Measurements from ENCODE around the gene STAMBP. TPM values are rescaled to one million over a fixed set of nuclear protein-coding genes. Genes with fewer than 3 reads are reported as not detected.

The STAMBP gene
- total and polyA plus RNA-seq, 2 of the 13 experiments (the other 11 are each of a cell fraction or from before 2014, with no cell fraction given), result 49.6 to 53.2 TPM

GRCh38 chr2:73828818-73829570 lies at the start of gene STAMBP (continued):
- TF ChIP-seq ZKSCAN5 (CRISPR knock-in tag; IDR thresholded peaks at IDR 0.05) (no peak), SPEN (CRISPR knock-in tag; IDR thresholded peaks at IDR 0.05; ENCODE audit: low read depth) (peak; percentile 93), TOPORS (CRISPR knock-in tag; IDR thresholded peaks at IDR 0.05) (peak; percentile 82), SATB2 (CRISPR knock-in tag; IDR thresholded peaks at IDR 0.05) (0 out of 2 replicates have a peak, but pooled peaks have one; percentile 58), MZF1 (CRISPR knock-in tag; IDR thresholded peaks at IDR 0.05; ENCODE audit: borderline replicate concordance) (no peak), THAP9 (CRISPR knock-in tag; IDR thresholded peaks at IDR 0.05; ENCODE audit: borderline replicate concordance) (peak; percentile 77), ZNF563 (CRISPR knock-in tag; IDR thresholded peaks at IDR 0.05) (peak; percentile 91), ZNF513 (CRISPR knock-in tag; conservative IDR thresholded peaks at IDR 0.05) (no peak), U2AF1 (optimal IDR thresholded peaks at IDR 0.05; ENCODE audit: low read depth, low read length) (peak; percentile 58), ZNF326 (CRISPR knock-in tag; IDR thresholded peaks at IDR 0.05; ENCODE audit: borderline replicate concordance) (no peak), ZZZ3 (CRISPR knock-in tag; IDR thresholded peaks at IDR 0.05; ENCODE audit: borderline replicate concordance) (0 out of 2 replicates have a peak, but pooled peaks have one; percentile 31), IRX3 (CRISPR knock-in tag; IDR thresholded peaks at IDR 0.05; ENCODE audit: borderline replicate concordance, low read depth) (peak; percentile 44; the same call in 1 of the 2 replicates), AGO2 (optimal IDR thresholded peaks at IDR 0.05; ENCODE audit: low read depth, low read length) (peak; percentile 75), ATF7 (IDR thresholded peaks at IDR 0.05) (no peak), ATF7 (CRISPR knock-in tag; IDR thresholded peaks at IDR 0.05) (no peak), SMAD1 (CRISPR knock-in tag; IDR thresholded peaks at IDR 0.05; ENCODE audit: borderline replicate concordance, low read depth) (no peak), ZNF292 (CRISPR knock-in tag; IDR thresholded peaks at IDR 0.05; ENCODE audit: borderline replicate concordance, low read depth) (peak; percentile 91), HES4 (CRISPR knock-in tag; IDR thresholded peaks at IDR 0.05; ENCODE audit: borderline replicate concordance) (peak; percentile 89; the same call in 1 of the 2 replicates), ZNF256 (CRISPR knock-in tag; conservative IDR thresholded peaks at IDR 0.05) (peak; percentile 19; the same call in 1 of the 2 replicates), ETS1 (CRISPR knock-in tag; IDR thresholded peaks at IDR 0.05) (no peak), ELF4 (CRISPR knock-in tag; IDR thresholded peaks at IDR 0.05; ENCODE audit: borderline replicate concordance) (peak; percentile 94), ZNF724P (CRISPR knock-in tag; IDR thresholded peaks at IDR 0.05; ENCODE audit: borderline replicate concordance) (no peak), ZNF33B (CRISPR knock-in tag; IDR thresholded peaks at IDR 0.05) (no peak; the same call in 1 of the 2 replicates)
- TF ChIP-seq, protein P1, sequence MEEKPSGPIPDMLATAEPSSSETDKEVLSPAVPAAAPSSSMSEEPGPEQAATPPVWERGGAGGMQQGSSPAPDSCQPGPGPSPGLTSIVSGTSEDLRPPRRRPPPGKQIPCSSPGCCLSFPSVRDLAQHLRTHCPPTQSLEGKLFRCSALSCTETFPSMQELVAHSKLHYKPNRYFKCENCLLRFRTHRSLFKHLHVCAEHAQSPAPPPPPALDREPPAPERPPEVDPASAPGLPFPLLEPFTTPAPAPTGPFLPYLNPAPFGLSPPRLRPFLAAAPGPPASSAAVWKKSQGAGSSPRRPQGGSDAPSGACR (CRISPR knock-in tag; IDR thresholded peaks at IDR 0.05), result peak; percentile 83; the same call in 1 of the 2 replicates
